ENCODE measurements around the gene PAIP1.
"Not testable (repeated sequence)": the region's sequence is repeated elsewhere in the genome, so short reads cannot be mapped to it uniquely, and the experiment has no call there.

PAIP1 gene

GRCh38 chr5:43514816-43515677 lies 41.8 kb downstream of the PAIP1 start, which contains the start of gene C5orf34:
Gene C5orf34 (minus strand): TSS chr5:43515148. CDS start chr5:43509339, 5,809 bp downstream.
- peak; percentile 86 for DNase-seq (ENCODE audit: low read depth)

GRCh38 chr5:43514471-43514815 lies 42.4 kb downstream of the PAIP1 start:
- no peak for DNase-seq (ENCODE audit: low read depth)

- DNase-seq (ENCODE audit: low read depth) = no peak
Observed at GRCh38 chr5:43514025-43514424, 42.9 kb downstream of the PAIP1 start.

- not testable (repeated sequence) for DNase-seq (ENCODE audit: low read depth)
Observed at GRCh38 chr5:43511062-43511461, 45.8 kb downstream of the PAIP1 start.

GRCh38 chr5:43498581-43498980 lies 58.3 kb downstream of the PAIP1 start:
- no peak for DNase-seq (ENCODE audit: low read depth)

GRCh38 chr5:43497311-43498104 lies 59.4 kb downstream of the PAIP1 start:
- no peak for DNase-seq (ENCODE audit: low read depth)

GRCh38 chr5:43491326-43491725 lies 65.6 kb downstream of the PAIP1 start:
- DNase-seq (ENCODE audit: low read depth) = no peak

- DNase-seq (ENCODE audit: low read depth) = no peak
Observed at GRCh38 chr5:43486353-43486752, 70.5 kb downstream of the PAIP1 start.

GRCh38 chr5:43485406-43485805 lies 71.5 kb downstream of the PAIP1 start:
- DNase-seq (ENCODE audit: low read depth) = no peak

- peak; percentile 75 for DNase-seq (ENCODE audit: low read depth)
Observed at GRCh38 chr5:43484106-43484849, 72.6 kb downstream of the PAIP1 start.

- peak; percentile 78 for DNase-seq (ENCODE audit: low read depth)
Observed at GRCh38 chr5:43483298-43484105, 73.4 kb downstream of the PAIP1 start, which contains the start of gene TMEM267. Gene TMEM267 (minus strand): TSS chr5:43483865. CDS start chr5:43453969, 29,896 bp downstream.

GRCh38 chr5:43482490-43483297 lies 74.2 kb downstream of the PAIP1 start:
- DNase-seq (ENCODE audit: low read depth) = no peak

All from stimulated activated CD8-positive, alpha-beta memory T cell treated with anti-CD3 and anti-CD28 coated beads, Interleukin-12 subunit alpha, Interleukin-12 subunit beta, amount 100 ng/mL, for 4 hours (primary cell).